ENCODE results near the gene SERTAD4.

The SERTAD4 gene

DNA sequence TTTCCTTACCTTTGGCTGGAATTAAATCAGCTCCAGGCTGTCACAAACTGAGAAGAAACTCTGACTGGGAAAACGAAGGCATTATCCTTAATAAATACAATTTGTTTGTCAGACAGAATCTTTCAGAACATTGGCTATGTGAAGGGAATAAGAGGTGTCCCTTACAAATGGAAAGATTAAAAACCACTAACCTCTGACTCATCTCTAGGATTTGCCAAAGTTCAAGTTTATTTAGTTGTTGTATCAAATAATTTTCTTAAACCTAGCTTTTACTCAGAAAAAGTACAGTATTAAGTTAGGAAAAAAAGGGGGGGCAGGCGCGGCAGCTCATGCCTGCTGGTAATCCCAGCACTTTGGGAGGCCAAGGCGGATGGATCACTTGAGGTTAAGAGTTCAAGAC lies 15.7 kb downstream of the SERTAD4 start:
- H3K27me3 ChIP-seq (ENCODE audit: insufficient read depth, poor library complexity, severe bottlenecking), result peaks cover 33% of the 10 kb centered on the region
- H3K27ac ChIP-seq (replicated peaks), result no peak overlapping the region
- DNase-seq (ENCODE audit: low read depth in 1 of 2, low spot score in 1 of 2), result no peak
- no peak overlapping the region for H3K4me3 ChIP-seq (replicated peaks; ENCODE audit: insufficient read depth, low read length)
- no peak for TF ChIP-seq POLR2AphosphoS5 (IDR thresholded peaks at IDR 0.05; ENCODE audit: low read depth)
- TF ChIP-seq GABPA (IDR thresholded peaks at IDR 0.05; ENCODE audit: low read depth), result no peak
- no peak for TF ChIP-seq REST (IDR thresholded peaks at IDR 0.05; ENCODE audit: insufficient replicate concordance, low read depth)
- TF ChIP-seq CTCF (IDR thresholded peaks at IDR 0.05; ENCODE audit: insufficient read depth, low read length), result no peak
- no peak for TF ChIP-seq SPI1 (IDR thresholded peaks at IDR 0.05; ENCODE audit: borderline replicate concordance, low read depth)

DNA sequence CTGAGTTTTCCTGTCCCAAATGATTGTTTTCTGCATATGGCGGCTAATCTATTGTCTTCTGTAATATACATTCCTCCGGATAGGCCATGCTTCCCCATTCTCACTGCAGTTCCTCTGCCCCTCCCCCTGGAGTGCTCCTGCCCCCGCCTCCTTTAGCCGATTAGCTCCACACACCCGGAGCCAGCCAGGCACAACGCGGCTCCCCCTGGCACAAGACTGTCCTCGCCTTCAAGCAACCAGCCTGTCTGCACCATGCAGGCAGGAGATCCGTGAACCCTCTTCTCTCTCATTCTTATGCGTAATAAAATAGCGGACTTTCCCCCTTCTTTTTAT lies 18.0 kb downstream of the SERTAD4 start:
- no peak overlapping the region for H3K4me3 ChIP-seq (replicated peaks; ENCODE audit: insufficient read depth, low read length)
- peak; percentile 30; the same call in 1 of the 2 replicates for TF ChIP-seq SPI1 (IDR thresholded peaks at IDR 0.05; ENCODE audit: borderline replicate concordance, low read depth)
- TF ChIP-seq REST (IDR thresholded peaks at IDR 0.05; ENCODE audit: insufficient replicate concordance, low read depth), result no peak
- no peak overlapping the region for H3K27ac ChIP-seq (replicated peaks)
- peaks cover 50% of the 10 kb centered on the region for H3K27me3 ChIP-seq (ENCODE audit: insufficient read depth, poor library complexity, severe bottlenecking)
- DNase-seq (ENCODE audit: low read depth in 1 of 2, low spot score in 1 of 2), result peak in 1 of 2 experiments; percentile 47

GRCh38 chr1:210250998-210251679 lies 18.5 kb downstream of the SERTAD4 start:
- Histone ChIP-seq H3K27me3 (ENCODE audit: insufficient read depth, poor library complexity, severe bottlenecking) (peaks cover 50% of the 10 kb centered on the region), H3K4me3 (replicated peaks; ENCODE audit: insufficient read depth, low read length) (no peak overlapping the region; the same call in 1 of the 2 replicates), H3K27ac (replicated peaks) (no peak overlapping the region)
- no peak for DNase-seq (ENCODE audit: low read depth in 1 of 2, low spot score in 1 of 2)
- TF ChIP-seq POLR2AphosphoS5 (IDR thresholded peaks at IDR 0.05; ENCODE audit: low read depth) (no peak), CTCF (IDR thresholded peaks at IDR 0.05; ENCODE audit: insufficient read depth, low read length) (no peak), REST (IDR thresholded peaks at IDR 0.05; ENCODE audit: insufficient replicate concordance, low read depth) (no peak), GABPA (IDR thresholded peaks at IDR 0.05; ENCODE audit: low read depth) (no peak), SPI1 (IDR thresholded peaks at IDR 0.05; ENCODE audit: borderline replicate concordance, low read depth) (no peak)
